LNCaP clone FGC (cell line): ENCODE results near the gene SLC11A1.
A peak's percentile ranks its signal among the peaks of the same experiment; 100 is the strongest.

Source experiments
- DNase-seq: peaks from one replicate; pipeline ENCODE4 v3.0.0-alpha.2; 2011; ENCODE audit warnings: low read depth
- H3K4me3 ChIP-seq: 2 replicates; pipeline ENCODE4 v1.5.1; 2011; ENCODE audit warnings: mild to moderate bottlenecking, low read depth, low read length, control low read depth
- TF ChIP-seq, protein P1 (sequence below): IDR thresholded peaks from 2 replicates; pipeline ENCODE4 v1.5.1; 2012; ENCODE audit warnings: mild to moderate bottlenecking; ENCODE audit not compliant: control insufficient read depth, insufficient read depth; ENCODE audit errors: extremely low read depth

Gene SLC11A1

DNA sequence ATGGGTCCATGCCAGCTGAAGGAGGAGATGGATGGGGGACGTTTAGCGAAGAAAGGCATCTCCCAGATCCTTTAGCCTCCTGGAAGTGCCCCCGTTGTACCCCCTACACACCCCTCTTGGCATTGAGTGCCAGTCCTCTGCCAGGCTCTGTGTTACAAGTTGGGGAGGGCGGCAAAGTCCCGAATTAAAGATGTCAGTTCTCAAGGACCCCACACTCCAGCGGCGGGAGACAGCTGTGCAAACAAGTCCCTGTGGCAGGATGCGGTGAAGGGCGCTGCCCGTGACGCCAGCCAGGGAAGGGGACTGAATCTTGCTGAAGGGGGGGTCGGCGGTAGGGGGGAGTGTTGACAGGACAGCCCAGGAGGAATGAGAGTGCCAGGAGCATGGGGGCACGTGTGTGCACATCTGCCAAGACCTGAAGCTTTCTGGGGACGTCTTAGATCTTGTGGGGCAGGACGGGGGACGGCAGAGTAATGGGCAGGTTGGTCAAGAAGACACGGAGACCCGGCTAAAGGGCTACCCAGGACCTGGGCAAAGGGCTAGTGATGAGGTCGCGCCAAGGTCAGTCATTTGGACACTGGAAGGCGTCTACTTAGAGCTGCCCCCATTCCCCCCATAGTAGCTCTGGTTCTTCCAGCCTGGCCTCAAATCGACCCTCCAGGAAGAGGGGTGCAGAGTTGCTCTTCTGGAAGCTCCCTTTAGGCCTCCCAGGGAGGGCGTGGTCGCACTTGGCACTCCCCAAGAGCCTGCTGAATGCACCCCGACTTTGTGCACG is 14.8 kb downstream of the SLC11A1 start:
- peak overlapping the region; percentile 68 for H3K4me3 ChIP-seq
- TF ChIP-seq, protein P1, sequence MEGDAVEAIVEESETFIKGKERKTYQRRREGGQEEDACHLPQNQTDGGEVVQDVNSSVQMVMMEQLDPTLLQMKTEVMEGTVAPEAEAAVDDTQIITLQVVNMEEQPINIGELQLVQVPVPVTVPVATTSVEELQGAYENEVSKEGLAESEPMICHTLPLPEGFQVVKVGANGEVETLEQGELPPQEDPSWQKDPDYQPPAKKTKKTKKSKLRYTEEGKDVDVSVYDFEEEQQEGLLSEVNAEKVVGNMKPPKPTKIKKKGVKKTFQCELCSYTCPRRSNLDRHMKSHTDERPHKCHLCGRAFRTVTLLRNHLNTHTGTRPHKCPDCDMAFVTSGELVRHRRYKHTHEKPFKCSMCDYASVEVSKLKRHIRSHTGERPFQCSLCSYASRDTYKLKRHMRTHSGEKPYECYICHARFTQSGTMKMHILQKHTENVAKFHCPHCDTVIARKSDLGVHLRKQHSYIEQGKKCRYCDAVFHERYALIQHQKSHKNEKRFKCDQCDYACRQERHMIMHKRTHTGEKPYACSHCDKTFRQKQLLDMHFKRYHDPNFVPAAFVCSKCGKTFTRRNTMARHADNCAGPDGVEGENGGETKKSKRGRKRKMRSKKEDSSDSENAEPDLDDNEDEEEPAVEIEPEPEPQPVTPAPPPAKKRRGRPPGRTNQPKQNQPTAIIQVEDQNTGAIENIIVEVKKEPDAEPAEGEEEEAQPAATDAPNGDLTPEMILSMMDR = no peak
- no peak for DNase-seq

DNA sequence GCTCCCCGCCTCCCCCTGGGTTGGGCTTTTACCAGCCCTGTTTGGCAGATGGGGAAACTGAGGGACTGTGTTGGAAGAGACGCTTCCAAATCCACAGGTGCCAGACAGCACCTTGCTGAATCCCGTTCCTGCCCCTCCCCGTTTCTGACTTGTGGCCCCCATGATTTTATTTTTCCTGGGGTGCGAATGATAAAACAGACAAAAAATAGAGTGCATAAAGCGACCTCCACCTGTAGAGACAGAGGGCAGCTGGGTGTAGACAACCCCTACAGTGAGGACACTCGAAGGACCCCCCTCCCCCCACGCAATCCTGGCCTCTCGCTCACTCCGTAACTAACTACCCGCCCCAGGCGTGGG is 15.4 kb downstream of the SLC11A1 start:
- H3K4me3 ChIP-seq = peak overlapping the region; percentile 68
- TF ChIP-seq, protein P1 = no peak
- DNase-seq = no peak

DNA sequence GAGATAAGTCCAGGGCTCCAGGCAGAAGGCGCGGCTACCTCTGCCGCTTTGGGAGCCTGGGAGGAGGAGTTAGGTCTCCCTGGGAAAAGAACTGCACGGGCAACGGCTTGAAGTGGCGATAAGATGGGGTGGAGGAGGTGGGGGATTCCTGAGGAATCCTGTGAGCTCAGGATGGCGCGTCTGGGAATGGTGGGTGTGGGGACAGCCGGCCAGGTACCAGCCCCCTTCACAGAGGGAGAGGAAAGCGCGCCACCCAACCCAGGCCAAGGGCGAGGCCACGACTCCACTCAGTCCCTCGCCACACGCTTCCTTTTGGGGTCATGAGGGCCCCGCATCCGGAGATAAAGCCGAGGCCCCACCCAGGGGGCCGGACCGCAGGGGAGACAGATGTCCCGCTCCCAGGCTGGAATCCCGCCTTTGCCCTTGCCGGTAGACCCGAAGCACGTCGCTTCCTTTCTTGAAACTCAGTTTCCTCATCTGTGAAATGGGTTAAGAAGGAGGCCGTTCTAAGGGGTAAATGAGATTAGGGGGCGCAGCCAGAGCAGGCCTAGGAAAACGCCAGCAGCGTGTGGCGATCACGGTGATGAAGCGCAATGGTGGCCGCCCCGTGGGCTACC is 15.9 kb downstream of the SLC11A1 start:
- TF ChIP-seq, protein P1 = no peak
- peak; percentile 19 for DNase-seq
- peak overlapping the region; percentile 68 for H3K4me3 ChIP-seq

DNA sequence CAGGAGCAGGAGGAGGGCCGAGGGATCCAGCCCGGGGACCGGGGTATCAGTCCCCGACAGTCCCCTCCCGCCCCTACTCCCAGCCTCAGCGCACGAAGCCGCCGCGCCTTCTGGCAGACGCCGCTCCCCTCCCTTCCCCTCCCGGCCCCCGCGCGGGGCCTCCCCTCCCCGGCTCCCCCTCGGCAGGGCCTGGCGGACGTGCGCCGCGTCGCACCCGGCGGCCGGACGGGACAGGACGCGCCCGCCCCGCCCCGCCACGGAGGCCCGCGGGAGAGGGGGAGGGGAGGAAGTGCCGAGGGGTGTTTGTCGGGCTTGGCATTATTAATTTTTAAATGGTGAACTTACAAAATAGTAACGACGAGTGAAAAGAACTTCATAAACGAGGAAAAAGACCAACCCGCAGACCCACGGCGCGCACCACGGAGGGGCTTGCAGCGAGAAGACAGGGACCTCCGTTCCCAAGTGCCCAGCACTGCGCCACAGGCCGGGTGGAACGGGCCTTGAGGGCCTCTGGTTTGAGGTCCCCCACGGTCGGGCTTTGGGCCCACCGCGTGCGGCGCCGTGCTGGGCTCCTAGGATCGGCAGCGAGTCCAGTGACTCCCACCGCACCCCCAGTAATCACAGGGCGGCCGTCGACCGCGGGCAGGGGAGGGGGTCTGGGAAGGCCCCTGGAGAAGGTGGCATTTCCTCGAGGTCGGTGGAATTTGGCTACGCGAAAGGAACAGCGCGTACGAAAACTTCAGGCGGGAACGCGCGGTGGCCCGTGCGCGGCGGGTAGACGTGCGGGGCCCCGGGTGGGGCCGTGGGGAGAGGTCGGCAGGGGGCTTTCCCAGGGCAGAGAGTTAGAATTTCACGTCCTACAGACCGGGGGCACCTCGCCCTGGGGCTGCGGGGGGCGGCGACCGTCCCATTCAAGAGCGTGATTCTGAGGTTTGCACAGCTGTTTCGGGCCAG is 16.6 kb downstream of the SLC11A1 start:
- H3K4me3 ChIP-seq = peak overlapping the region; percentile 68
- TF ChIP-seq, protein P1 = no peak
- DNase-seq = no peak

DNA sequence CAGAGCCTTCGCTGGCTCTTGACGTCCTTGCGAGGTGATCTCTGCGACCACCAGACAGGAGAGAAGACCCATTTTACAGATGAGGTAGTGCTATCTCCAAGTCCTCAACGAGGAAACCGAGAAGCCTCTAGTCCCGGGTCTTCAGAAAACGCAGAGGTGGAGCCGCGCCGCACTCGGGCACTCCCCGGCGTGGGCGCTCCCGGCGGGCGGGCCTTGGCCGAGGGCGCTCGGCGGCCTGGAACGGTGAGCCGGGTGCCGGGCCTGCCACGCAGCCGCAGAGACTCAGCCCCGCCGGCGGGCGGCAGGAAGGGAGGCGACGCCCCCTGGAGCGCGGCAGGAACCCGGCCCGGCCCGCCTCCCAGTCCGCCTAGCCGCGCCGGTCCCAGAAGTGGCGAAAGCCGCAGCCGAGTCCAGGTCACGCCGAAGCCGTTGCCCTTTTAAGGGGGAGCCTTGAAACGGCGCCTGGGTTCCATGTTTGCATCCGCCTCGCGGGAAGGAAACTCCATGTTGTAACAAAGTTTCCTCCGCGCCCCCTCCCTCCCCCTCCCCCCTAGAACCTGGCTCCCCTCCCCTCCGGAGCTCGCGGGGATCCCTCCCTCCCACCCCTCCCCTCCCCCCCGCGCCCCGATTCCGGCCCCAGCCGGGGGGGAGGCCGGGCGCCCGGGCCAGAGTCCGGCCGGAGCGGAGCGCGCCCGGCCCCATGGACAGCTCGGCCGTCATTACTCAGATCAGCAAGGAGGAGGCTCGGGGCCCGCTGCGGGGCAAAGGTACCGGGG is 17.5 kb downstream of the SLC11A1 start, which contains the start of gene CTDSP1:
CTDSP1 (plus strand) TSS at position 478 of the 776 bp plus-strand sequence; CDS start at position 701, 223 bp downstream.
- peak; percentile 91 for DNase-seq
- H3K4me3 ChIP-seq = peak within 1 kb of the TSS; percentile 68
- TF ChIP-seq, protein P1 = peak; percentile 14; the same call in 1 of the 2 replicates
